T-helper 17 cell (primary cell): ENCODE data around the gene UBA1. TPM values are rescaled to one million over a fixed set of nuclear protein-coding genes. Genes with fewer than 3 reads are reported as not detected.
A peak's percentile ranks its signal among the peaks of the same experiment; 100 is the strongest.

Source experiments
- ATAC-seq: fragments of 150-1000 bp; cut with Tn5 transposase; 2 replicates; pipeline ENCODE4 v1.10.0; 2021; ENCODE audit warnings: mild to moderate bottlenecking, moderate library complexity
- DNase-seq, 3 donors: peaks; one replicate each; pipeline versions ENCODE4 v3.0.0 to v3.0.0-alpha.2; 2020 to 2021
- H3K9me3 ChIP-seq: one replicate; pipeline ENCODE4 v1.7.0; 2013; ENCODE audit warnings: low read length, mild to moderate bottlenecking; ENCODE audit not compliant: control insufficient read depth, poor library complexity, severe bottlenecking
- H3K27ac Mint-ChIP-seq: one replicate; pipeline ENCODE4 v1.8.0; 2022; ENCODE audit warnings: mild to moderate bottlenecking, moderate library complexity, mixed read lengths
- H3K27me3 Mint-ChIP-seq: one replicate; pipeline ENCODE4 v1.8.0; 2022; ENCODE audit warnings: mixed read lengths
- H3K36me3 Mint-ChIP-seq: one replicate; pipeline ENCODE4 v1.8.0; 2022; ENCODE audit warnings: low read depth, mixed read lengths
- H3K4me1 Mint-ChIP-seq: one replicate; pipeline ENCODE4 v1.8.0; 2022; ENCODE audit warnings: mild to moderate bottlenecking, mixed read lengths
- H3K4me3 Mint-ChIP-seq: one replicate; pipeline ENCODE4 v1.8.0; 2022; ENCODE audit warnings: mild to moderate bottlenecking, moderate library complexity, mixed read lengths
- total RNA-seq, 4 donors: library from RNA in 2 of 4; stranded (reverse) in 2 of 4; gene quantifications; one replicate each; pipeline ENCODE4 v1.2.3 and lab custom pipeline; 2022 to 2026

Gene UBA1
- total RNA-seq, 2 donors from 2014 or later: 109 to 112 TPM

DNA sequence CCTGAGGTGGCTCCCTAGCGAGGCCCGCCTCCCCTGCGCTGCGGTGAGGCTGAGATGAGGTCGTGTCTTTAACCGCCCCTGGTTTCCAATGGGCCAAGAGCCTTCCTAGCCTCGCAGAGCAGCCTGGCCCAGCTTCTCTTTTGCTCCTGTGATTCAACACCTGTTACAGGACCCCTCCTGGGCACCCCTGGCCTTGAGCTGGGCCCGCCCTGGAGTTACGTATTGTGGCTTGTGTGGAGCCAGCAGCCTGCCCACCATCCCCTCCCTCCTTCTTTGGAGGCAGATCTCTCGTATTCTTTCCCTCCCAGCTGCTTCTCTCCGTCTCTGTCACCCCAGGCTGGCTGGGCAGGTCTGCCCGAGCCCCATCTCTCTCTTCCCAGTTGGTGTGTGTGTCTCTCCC lies 19.3 kb upstream of the UBA1 start:
- DNase-seq: no peak
- Mint-ChIP-seq H3K4me3 (no peak overlapping the region), H3K27me3 (no peaks in the 10 kb centered on the region), H3K4me1 (no peaks in the 10 kb centered on the region), H3K36me3 (peaks cover 6% of the 10 kb centered on the region), H3K27ac (no peak overlapping the region)
- no peaks in the 10 kb centered on the region for H3K9me3 ChIP-seq
- ATAC-seq: no peak

DNA sequence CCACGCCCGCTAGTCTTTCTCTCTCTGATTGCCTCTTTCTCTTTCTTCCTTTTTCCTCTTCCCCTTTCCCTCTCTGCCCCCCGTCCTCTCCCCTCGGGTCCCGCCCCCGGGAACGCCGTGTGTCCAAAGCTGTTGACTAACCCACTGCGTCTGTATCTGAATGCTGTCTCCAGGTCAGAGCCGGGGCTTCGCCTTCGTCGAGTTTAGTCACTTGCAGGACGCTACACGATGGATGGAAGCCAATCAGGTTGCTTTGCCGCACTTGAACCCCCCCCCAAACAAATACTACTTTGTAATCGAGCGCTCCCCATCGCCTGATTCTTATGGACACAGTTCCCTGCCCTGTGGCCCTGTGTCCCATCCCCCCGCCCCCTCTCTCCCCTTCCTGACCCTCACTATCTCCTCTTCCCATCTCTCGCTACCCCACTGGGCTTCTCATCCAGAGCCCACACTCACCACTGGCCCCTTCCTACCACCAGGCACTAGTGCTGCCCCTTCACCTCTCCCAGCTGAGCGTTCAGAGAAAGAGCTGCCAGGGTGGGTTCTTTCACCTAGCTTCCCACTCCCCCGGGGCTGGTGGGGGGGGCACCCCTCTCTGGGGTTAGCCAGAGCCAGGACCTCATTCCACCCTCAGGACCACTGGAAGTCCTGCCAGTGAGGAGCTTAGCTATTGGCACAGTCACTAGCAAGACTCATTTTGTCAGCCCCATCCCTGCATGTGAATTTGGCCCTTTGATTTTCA lies 18.6 kb upstream of the UBA1 start:
- Mint-ChIP-seq H3K4me1 (no peaks in the 10 kb centered on the region), H3K36me3 (peaks cover 6% of the 10 kb centered on the region), H3K27me3 (no peaks in the 10 kb centered on the region), H3K27ac (no peak overlapping the region), H3K4me3 (no peak overlapping the region)
- H3K9me3 ChIP-seq: no peaks in the 10 kb centered on the region
- no peak for ATAC-seq
- DNase-seq: no peak

DNA sequence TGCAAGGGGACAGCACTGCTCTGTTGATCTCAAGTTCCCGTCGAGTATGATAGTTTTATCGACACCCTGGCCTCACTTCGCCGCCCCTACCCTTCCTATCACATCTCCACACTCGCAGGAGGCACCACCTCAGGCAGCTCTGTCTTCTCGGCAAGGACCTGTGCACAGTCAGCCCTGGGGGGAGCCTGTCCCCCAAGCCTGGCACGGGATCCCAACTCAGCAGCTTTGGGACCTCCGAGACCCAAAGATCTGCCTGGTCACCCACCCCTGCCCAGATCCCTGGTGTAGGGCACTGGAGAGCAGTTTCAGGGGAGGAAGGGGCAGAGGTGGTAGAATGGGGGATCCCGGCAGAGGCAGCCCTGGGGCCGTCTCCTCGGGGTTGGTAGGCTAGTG lies 18.0 kb upstream of the UBA1 start:
- H3K36me3 Mint-ChIP-seq: peaks cover 10% of the 10 kb centered on the region
- H3K27ac Mint-ChIP-seq: no peak overlapping the region
- ATAC-seq: no peak
- H3K27me3 Mint-ChIP-seq: no peaks in the 10 kb centered on the region
- no peaks in the 10 kb centered on the region for H3K9me3 ChIP-seq
- H3K4me1 Mint-ChIP-seq: no peaks in the 10 kb centered on the region
- no peak for DNase-seq
- no peak overlapping the region for H3K4me3 Mint-ChIP-seq

DNA sequence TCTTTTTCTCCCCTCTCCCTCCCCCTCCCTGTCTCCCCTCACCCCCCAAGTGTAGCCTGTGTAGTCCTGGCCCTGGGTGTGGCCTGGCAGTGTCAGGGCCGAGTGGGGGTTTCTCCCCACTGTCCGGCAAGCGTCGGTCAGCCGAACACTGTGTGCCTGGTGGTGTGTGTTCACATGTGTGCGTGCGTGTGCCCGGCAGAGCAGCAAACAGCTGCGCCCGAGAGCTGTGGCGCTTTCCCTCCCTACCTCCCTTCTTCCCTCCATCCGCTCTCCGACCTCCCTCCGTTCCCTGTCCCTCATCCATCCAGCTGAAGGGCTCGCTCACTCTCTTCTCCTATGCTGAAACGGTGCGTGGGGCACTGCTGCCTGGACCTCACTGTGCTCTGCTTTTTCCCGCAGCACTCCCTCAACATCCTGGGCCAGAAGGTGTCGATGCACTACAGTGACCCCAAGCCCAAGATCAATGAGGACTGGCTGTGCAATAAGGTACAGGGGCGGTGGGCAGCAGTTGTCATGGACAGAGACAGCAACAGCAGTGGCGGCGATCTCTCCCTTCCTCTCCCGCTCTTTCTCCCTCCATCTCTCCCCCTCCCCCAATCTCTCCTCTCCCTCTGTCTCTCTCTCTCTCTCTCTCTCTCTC lies 17.4 kb upstream of the UBA1 start:
- no peaks in the 10 kb centered on the region for H3K27me3 Mint-ChIP-seq
- H3K9me3 ChIP-seq: no peaks in the 10 kb centered on the region
- DNase-seq: no peak
- no peak for ATAC-seq
- H3K27ac Mint-ChIP-seq: no peak overlapping the region
- no peaks in the 10 kb centered on the region for H3K4me1 Mint-ChIP-seq
- H3K4me3 Mint-ChIP-seq: no peak overlapping the region
- peaks cover 12% of the 10 kb centered on the region for H3K36me3 Mint-ChIP-seq

- ATAC-seq (no peak), DNase-seq (no peak)
- Mint-ChIP-seq H3K27ac (no peak overlapping the region), H3K27me3 (no peaks in the 10 kb centered on the region), H3K4me1 (no peaks in the 10 kb centered on the region), H3K4me3 (no peak overlapping the region), H3K36me3 (peaks cover 10% of the 10 kb centered on the region)
- no peaks in the 10 kb centered on the region for H3K9me3 ChIP-seq
Measured at GRCh38 chrX:47177079-47177478, 16.6 kb upstream of the UBA1 start.

GRCh38 chrX:47178337-47178736 lies 15.3 kb upstream of the UBA1 start:
- Mint-ChIP-seq H3K4me1 (no peaks in the 10 kb centered on the region), H3K4me3 (no peak overlapping the region), H3K27ac (no peak overlapping the region), H3K27me3 (no peaks in the 10 kb centered on the region), H3K36me3 (peaks cover 10% of the 10 kb centered on the region)
- DNase-seq (no peak), ATAC-seq (no peak)
- no peaks in the 10 kb centered on the region for H3K9me3 ChIP-seq

DNA sequence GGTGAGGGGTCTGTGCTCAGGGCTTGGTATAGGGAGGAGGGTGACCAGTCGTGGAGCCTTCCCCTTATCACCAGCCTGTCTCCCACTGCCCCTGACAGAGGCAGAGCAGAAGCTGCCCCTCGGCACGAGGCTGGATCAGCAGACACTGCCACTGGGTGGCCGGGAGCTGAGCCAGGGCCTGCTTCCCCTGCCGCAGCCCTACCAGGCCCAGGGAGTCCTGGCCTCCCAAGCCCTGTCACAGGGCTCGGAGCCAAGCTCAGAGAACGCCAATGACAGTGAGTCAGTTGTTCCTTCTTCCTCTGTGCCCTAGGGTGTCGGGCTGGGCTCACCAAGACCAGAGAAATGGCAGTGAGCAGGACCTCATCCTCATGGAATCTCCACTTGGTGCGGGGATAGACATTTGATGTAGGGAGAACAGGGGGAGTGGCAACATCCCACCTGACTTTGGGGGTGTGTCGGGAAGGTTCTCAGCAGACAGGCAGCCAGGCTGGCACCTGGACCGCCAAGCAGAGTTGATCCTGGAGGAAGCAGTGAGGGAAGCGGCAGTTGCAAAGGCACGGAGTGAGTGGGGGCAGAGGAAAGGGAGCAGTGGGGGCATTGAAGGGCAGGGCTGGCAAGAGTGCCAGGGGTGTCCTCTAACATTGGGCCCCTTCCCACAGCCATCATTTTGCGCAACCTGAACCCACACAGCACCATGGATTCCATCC lies 14.3 kb upstream of the UBA1 start:
- Mint-ChIP-seq H3K27ac (no peak overlapping the region), H3K27me3 (no peaks in the 10 kb centered on the region), H3K36me3 (peaks cover 10% of the 10 kb centered on the region), H3K4me3 (peak overlapping the region; percentile 49), H3K4me1 (no peaks in the 10 kb centered on the region)
- DNase-seq (no peak), ATAC-seq (no peak)
- H3K9me3 ChIP-seq: no peaks in the 10 kb centered on the region

- Mint-ChIP-seq H3K27ac (peak overlapping the region; percentile 61), H3K4me1 (no peaks in the 10 kb centered on the region), H3K4me3 (no peak overlapping the region), H3K36me3 (peaks cover 10% of the 10 kb centered on the region), H3K27me3 (no peaks in the 10 kb centered on the region)
- no peaks in the 10 kb centered on the region for H3K9me3 ChIP-seq
- DNase-seq (no peak), ATAC-seq (no peak)
Measured at GRCh38 chrX:47179928-47180255, 13.7 kb upstream of the UBA1 start.

- no peaks in the 10 kb centered on the region for H3K9me3 ChIP-seq
- Mint-ChIP-seq H3K27me3 (no peaks in the 10 kb centered on the region), H3K4me3 (no peak overlapping the region), H3K36me3 (peaks cover 10% of the 10 kb centered on the region), H3K4me1 (no peaks in the 10 kb centered on the region), H3K27ac (peak overlapping the region; percentile 61)
- no peak for DNase-seq
- no peak for ATAC-seq
Measured at GRCh38 chrX:47180346-47180745, 13.3 kb upstream of the UBA1 start.

DNA sequence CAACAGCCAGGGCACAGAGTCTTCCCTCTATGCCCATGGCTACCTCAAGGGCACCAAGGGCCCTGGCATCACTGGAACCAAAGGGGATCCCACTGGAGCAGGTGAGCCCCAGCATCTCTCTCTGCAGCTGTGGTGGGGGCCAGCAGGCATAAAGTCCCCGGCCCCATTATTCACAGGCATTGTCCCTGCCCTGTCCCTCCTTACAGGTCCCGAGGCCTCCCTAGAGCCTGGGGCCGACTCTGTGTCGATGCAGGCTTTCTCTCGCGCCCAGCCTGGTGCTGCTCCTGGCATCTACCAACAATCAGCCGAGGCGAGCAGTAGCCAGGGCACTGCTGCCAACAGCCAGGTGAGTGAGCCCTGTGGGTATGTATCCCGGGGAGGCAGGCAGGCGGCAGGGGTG lies 12.3 kb upstream of the UBA1 start:
- Mint-ChIP-seq H3K4me1 (no peaks in the 10 kb centered on the region), H3K27ac (no peak overlapping the region), H3K27me3 (no peaks in the 10 kb centered on the region), H3K4me3 (no peak overlapping the region), H3K36me3 (peaks cover 11% of the 10 kb centered on the region)
- no peaks in the 10 kb centered on the region for H3K9me3 ChIP-seq
- ATAC-seq (no peak), DNase-seq (no peak)

GRCh38 chrX:47182106-47182700 lies 11.4 kb upstream of the UBA1 start:
- no peak for ATAC-seq
- Mint-ChIP-seq H3K4me1 (no peaks in the 10 kb centered on the region), H3K4me3 (no peak overlapping the region), H3K27me3 (no peaks in the 10 kb centered on the region), H3K36me3 (peaks cover 8% of the 10 kb centered on the region), H3K27ac (no peak overlapping the region)
- DNase-seq: no peak
- no peaks in the 10 kb centered on the region for H3K9me3 ChIP-seq

- H3K36me3 Mint-ChIP-seq: peaks cover 8% of the 10 kb centered on the region
- H3K27me3 Mint-ChIP-seq: no peaks in the 10 kb centered on the region
- no peak for DNase-seq
- H3K27ac Mint-ChIP-seq: peak overlapping the region; percentile 32
- H3K4me1 Mint-ChIP-seq: no peaks in the 10 kb centered on the region
- ATAC-seq: no peak
- H3K9me3 ChIP-seq: no peaks in the 10 kb centered on the region
- H3K4me3 Mint-ChIP-seq: no peak overlapping the region
Measured at GRCh38 chrX:47184486-47184885, 9.1 kb upstream of the UBA1 start.

DNA sequence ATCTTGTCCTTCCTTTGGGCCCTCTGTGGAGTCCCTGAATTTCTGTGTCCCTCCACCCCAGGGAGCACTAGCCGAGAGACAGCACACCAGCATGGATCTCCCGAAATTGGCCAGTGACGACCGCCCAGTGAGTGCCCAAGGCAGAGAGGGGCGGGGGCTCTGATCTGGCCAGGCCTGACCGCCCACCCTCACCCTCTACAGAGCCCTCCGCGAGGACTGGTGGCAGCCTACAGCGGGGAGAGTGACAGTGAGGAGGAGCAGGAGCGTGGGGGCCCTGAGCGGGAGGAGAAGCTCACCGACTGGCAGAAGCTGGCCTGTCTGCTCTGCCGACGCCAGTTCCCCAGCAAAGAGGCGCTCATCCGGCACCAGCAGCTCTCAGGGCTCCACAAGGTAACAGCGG lies 8.4 kb upstream of the UBA1 start:
- Mint-ChIP-seq H3K27ac (no peak overlapping the region), H3K27me3 (no peaks in the 10 kb centered on the region), H3K4me1 (no peaks in the 10 kb centered on the region), H3K36me3 (peaks cover 8% of the 10 kb centered on the region), H3K4me3 (peak overlapping the region; percentile 25)
- H3K9me3 ChIP-seq: no peaks in the 10 kb centered on the region
- ATAC-seq (no peak), DNase-seq (no peak)
